ENCODE data around the gene C1orf116. TPM values are rescaled to one million over a fixed set of nuclear protein-coding genes. Genes with fewer than 3 reads are reported as not detected.

C1orf116 gene
- polyA plus RNA-seq, 2 of the 4 experiments (the other 2 are of a cell fraction): 2.0 to 3.2 TPM

GRCh38 chr1:207070811-207071210 lies 38.3 kb upstream of the C1orf116 start:
- FAIRE-seq: no peak
- Histone ChIP-seq H3K4me3 (no peak overlapping the region), H3K4me2 (no peak overlapping the region), H3K27ac (no peak overlapping the region), H3K9me3 (no peaks in the 10 kb centered on the region), H3K4me1 (peaks cover 10% of the 10 kb centered on the region)
- ATAC-seq: no peak
- CTCF ChIA-PET: interaction anchor here (0.7 to 2.9 kb wide), 7 partner anchors 9 to 88 kb away, joined by 3 to 11 read pairs (median 4); partner anchors contain the start of gene PFKFB2
- WGBS (ENCODE audit: missing lambda C conversion rate): 81% methylated on average over 4 of the region's 4 CpGs
- POLR2A ChIA-PET: no interaction called here
- no peak for DNase-seq (ENCODE audit: low read depth in 1 of 2, low spot score in 1 of 2)
- no peak for TF ChIP-seq FOSB (CRISPR knock-in tag; IDR thresholded peaks at IDR 0.05)
- no peak for TF ChIP-seq RARB (CRISPR knock-in tag; IDR thresholded peaks at IDR 0.05)
- TF ChIP-seq MYC (IDR thresholded peaks at IDR 0.05; ENCODE audit: borderline replicate concordance, low read length): no peak
- no peak for TF ChIP-seq HMGXB4 (CRISPR knock-in tag; IDR thresholded peaks at IDR 0.05; ENCODE audit: borderline replicate concordance)
- TF ChIP-seq HOXB5 (CRISPR knock-in tag; IDR thresholded peaks at IDR 0.05): no peak
- TF ChIP-seq BHLHE40 (IDR thresholded peaks at IDR 0.05; ENCODE audit: low read depth, low read length): no peak
- no peak for TF ChIP-seq PHF8 (IDR thresholded peaks at IDR 0.05; ENCODE audit: borderline replicate concordance, low read depth)
- no peak for TF ChIP-seq FOXS1 (CRISPR knock-in tag; IDR thresholded peaks at IDR 0.05)
- no peak for TF ChIP-seq GATA3 (IDR thresholded peaks at IDR 0.05; ENCODE audit: borderline replicate concordance)
- TF ChIP-seq CTCF (IDR thresholded peaks at IDR 0.05): no peak
- no peak for TF ChIP-seq MAX (IDR thresholded peaks at IDR 0.05)
- TF ChIP-seq KDM5A (IDR thresholded peaks at IDR 0.05): no peak
- no peak for TF ChIP-seq REST (IDR thresholded peaks at IDR 0.05)
- TF ChIP-seq CEBPB (IDR thresholded peaks at IDR 0.05): no peak

- H3K27ac ChIP-seq: no peak overlapping the region
- TF ChIP-seq HOXA7 (CRISPR knock-in tag; IDR thresholded peaks at IDR 0.05) (no peak), NR3C1 (IDR thresholded peaks at IDR 0.05) (no peak), HES2 (IDR thresholded peaks at IDR 0.05) (no peak), REST (IDR thresholded peaks at IDR 0.05) (no peak), EP300 (IDR thresholded peaks at IDR 0.05) (no peak), CEBPB (IDR thresholded peaks at IDR 0.05) (no peak), EHMT2 (IDR thresholded peaks at IDR 0.05; ENCODE audit: low read depth) (no peak), HDAC2 (IDR thresholded peaks at IDR 0.05) (no peak), USF2 (IDR thresholded peaks at IDR 0.05) (no peak), HMGXB4 (CRISPR knock-in tag; IDR thresholded peaks at IDR 0.05; ENCODE audit: borderline replicate concordance) (no peak), RARB (CRISPR knock-in tag; IDR thresholded peaks at IDR 0.05) (no peak)
Measured at GRCh38 chr1:207069858-207070506, 37.4 kb upstream of the C1orf116 start.

More at GRCh38 chr1:207069858-207070506, 37.4 kb upstream of the C1orf116 start:
- WGBS (ENCODE audit: missing lambda C conversion rate): 85% methylated on average over 5 of the region's 5 CpGs
- no peak for ATAC-seq
- no peak for FAIRE-seq
- Histone ChIP-seq H3K4me3 (no peak overlapping the region), H3K4me2 (no peak overlapping the region), H3K4me1 (peaks cover 10% of the 10 kb centered on the region), H3K9me3 (no peaks in the 10 kb centered on the region)
- ChIA-PET CTCF (interaction anchor here (1.4 to 2.9 kb wide), 6 partner anchors 10 to 430 kb away, joined by 3 to 14 read pairs (median 4); partner anchors contain the start of gene PFKFB2), POLR2A (no interaction called here)
- DNase-seq (ENCODE audit: low read depth in 1 of 2, low spot score in 1 of 2): no peak

Data from A549 (cell line).